Activated naive CD4-positive, alpha-beta T cell treated with anti-CD3 and anti-CD28 coated beads, Interleukin-2, amount 50 U/mL, for 72 hours (primary cell): ENCODE measurements around the gene BRAT1. TPM values are rescaled to one million over a fixed set of nuclear protein-coding genes. Genes with fewer than 3 reads are reported as not detected.
A peak's percentile ranks its signal among the peaks of the same experiment; 100 is the strongest.

ENCODE experiments used
- ATAC-seq, 2 donors: fragments of 150-1000 bp; cut with Tn5 transposase; 2 replicates each; pipeline ENCODE4 v1.10.0; 2021; ENCODE audit warnings: mild to moderate bottlenecking in 2 of 2, moderate library complexity in 2 of 2
- DNase-seq, 2 donors: peaks; one replicate each; pipeline ENCODE4 v3.0.0; 2021 to 2022; ENCODE audit warnings: low spot score in 2 of 2
- H3K27ac Mint-ChIP-seq, 2 donors: one replicate each; pipeline ENCODE4 v1.8.0; 2022; ENCODE audit warnings: mild to moderate bottlenecking in 2 of 2, mixed read lengths in 2 of 2
- H3K36me3 Mint-ChIP-seq, 2 donors: one replicate each; pipeline ENCODE4 v1.8.0; 2022; ENCODE audit warnings: mixed read lengths in 2 of 2
- H3K9me3 Mint-ChIP-seq, 2 donors: one replicate each; pipeline ENCODE4 v1.8.0; 2022; ENCODE audit warnings: mixed read lengths in 2 of 2
- total RNA-seq, 2 donors: library from RNA; stranded (reverse); gene quantifications; one replicate each; pipeline ENCODE4 v1.2.3, GENCODE V29; 2022

The BRAT1 gene
- total RNA-seq, 2 donors from 2014 or later = 26.5 to 37.5 TPM

DNA sequence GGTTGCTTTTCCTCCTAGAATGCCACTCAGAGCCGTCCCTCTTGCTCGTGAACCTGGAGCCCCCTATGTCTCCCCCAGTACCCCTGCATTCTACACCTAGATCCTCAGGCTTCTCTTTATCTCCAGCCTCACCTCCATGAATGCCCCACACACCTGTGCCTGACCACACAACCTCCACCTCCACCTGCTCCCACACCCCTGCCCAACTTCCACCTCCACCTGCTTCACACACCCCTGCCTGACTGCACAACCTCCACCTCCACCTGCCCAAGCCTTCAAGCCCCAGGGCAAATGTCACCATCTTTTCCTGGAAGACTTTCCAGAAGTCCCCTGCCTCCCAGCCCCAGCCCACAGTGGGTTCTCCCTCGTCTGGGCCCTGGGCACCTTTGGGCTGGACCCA is 42.6 kb downstream of the BRAT1 start:
- no peak for ATAC-seq
- Mint-ChIP-seq H3K9me3 (no peaks in the 10 kb centered on the region), H3K36me3 (no peaks in the 10 kb centered on the region), H3K27ac (peak overlapping the region in 1 of 2 donors; percentile 86)
- no peak for DNase-seq

DNA sequence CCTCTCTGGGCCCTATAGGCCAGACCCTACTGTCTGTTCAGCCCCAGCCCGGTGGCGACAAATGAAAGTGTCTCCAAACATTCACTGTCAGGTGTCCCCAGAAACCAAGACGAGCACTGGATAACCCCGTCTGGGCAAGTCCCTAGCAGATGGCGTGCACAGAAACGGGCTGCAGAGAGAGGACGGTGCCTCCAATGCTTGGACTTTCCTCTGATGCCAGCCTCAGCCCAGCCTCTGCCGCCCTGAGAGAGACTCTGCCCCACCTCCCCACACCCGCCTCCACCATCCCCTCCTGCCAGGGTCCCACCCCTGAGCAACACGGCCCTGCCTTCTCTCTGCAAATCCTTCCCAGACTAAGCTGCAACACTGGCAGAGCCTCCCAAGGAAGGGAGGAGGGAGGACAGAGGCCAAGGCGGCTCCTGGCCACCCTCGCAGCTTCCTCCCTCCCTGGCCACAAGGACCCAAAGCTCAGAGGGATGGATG is 43.1 kb downstream of the BRAT1 start:
- no peak for DNase-seq

GRCh38 chr7:2511769-2512168 is 43.6 kb downstream of the BRAT1 start:
- H3K27ac Mint-ChIP-seq = peak overlapping the region; percentile 79 to 86
- no peaks in the 10 kb centered on the region for H3K36me3 Mint-ChIP-seq

More for the DNA sequence above, 43.1 kb downstream of the BRAT1 start:
- Mint-ChIP-seq H3K27ac (peak overlapping the region; percentile 79 to 86), H3K9me3 (no peaks in the 10 kb centered on the region), H3K36me3 (no peaks in the 10 kb centered on the region)
- no peak for ATAC-seq

GRCh38 chr7:2510909-2511768 is 44.2 kb downstream of the BRAT1 start:
- ATAC-seq (peak; percentile 37 to 76), DNase-seq (no peak)
- Mint-ChIP-seq H3K27ac (peak overlapping the region in 1 of 2 donors; percentile 86), H3K36me3 (no peaks in the 10 kb centered on the region), H3K9me3 (no peaks in the 10 kb centered on the region)

More at GRCh38 chr7:2511769-2512168, 43.6 kb downstream of the BRAT1 start:
- no peak for DNase-seq
- no peaks in the 10 kb centered on the region for H3K9me3 Mint-ChIP-seq
- no peak for ATAC-seq

DNA sequence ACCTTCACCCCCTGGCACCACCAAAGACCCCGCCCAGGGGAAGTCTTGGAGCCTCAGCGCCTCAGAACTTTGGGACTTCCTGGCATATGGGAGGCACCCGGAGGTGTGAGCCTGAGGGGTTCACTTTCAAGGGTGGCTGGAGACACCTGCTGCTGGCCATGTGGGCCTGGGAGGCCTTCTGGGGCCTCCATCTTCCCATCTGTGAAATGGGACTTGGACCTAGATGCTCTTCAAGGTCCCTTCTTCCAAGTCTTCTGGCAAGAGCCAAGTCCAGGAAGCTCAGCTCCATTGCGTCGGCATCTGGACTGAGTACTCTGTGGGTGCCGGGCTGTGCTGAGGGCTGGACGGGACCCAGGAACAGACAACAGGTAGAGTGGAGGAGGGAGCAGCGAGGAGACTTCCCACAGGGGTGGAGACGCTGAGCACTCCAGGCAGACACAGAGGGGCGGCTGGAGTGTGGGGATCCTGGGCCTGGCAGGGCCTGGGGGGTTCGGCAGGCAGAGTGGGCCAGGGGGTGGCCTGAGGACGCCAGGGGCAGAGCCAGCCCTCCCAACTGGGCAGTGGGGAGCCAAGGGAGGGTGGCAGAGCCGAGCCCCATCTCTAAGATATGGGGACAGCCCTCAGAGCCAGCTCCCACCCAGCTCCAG is 45.1 kb downstream of the BRAT1 start:
- Mint-ChIP-seq H3K9me3 (no peaks in the 10 kb centered on the region), H3K27ac (peak overlapping the region; percentile 86 to 95), H3K36me3 (no peaks in the 10 kb centered on the region)
- ATAC-seq (no peak), DNase-seq (no peak)

DNA sequence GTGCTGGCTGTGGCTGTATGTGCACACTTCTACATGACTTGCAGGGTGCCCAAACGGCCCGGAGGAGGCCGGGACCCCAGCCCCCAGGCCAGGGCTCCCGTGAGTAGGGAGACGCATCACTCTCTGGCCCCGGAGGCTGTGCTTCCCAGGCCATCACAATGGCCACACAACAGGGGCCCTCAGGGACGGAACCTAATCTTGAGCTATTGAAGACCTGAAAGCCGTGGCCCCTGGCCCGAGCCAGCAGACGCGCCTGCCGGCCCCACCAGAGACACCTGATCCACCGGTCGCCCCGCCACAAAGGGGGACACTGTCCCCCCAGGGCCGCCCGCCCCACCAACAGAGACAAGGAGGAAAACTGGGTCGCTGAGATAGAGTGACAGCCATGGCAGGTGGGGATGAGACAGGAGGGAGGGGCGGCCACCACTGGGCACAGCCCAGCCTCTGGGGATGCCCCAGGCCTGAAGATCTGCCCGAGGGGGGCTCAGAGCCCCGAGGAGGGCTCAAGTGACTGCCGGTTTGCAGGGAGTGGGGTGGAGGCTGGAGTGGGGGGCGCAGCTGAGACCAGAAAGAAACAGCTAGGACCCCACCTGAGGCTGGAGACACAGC is 45.9 kb downstream of the BRAT1 start:
- DNase-seq (no peak), ATAC-seq (no peak)
- Mint-ChIP-seq H3K36me3 (no peaks in the 10 kb centered on the region), H3K9me3 (no peaks in the 10 kb centered on the region), H3K27ac (peak overlapping the region in 1 of 2 donors; percentile 86)

DNA sequence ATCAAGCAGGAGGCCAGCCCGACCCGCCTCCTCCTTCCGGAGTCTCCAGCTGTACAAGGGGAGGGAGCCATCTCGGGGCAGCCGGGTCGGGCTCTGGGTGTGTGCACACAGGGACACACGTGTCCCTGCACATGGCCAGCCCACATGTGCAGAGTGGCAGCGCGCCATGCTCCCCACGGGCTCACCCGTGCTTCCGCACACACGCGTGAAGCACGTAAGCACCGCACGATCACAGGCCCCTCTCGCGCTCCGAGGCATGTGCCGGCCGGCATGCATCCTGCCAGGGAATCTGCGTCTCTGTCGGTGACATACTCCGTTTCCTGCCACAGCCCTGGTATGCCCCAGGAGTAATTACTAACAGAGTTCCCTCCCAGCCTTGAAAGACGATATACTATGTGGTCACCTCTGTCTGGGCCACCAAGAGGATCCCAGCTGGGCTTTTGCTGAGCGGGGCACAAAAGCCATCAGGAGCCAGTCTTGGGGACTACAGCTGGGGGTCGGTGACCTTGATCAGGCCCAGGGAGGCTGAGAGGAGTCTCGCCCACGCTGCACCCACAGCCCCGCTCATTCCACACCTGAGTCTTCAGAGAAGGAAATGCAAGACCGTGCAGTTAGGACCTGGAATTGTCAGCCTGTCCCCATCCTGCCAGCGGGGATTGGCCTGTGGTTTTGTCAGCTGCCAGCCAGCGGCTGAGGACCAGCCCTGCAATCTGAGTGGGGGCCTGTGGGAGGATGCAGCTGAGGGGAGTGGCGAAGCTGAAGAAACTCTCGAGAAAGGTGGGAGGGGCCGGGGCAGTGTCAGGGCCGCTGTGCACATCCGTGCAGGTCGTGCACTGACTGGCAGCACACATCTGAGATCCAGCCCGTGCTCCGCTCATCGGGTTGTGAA is 46.8 kb downstream of the BRAT1 start:
- Mint-ChIP-seq H3K9me3 (no peaks in the 10 kb centered on the region), H3K27ac (peak overlapping the region; percentile 14 to 86), H3K36me3 (no peaks in the 10 kb centered on the region)
- peak in 1 of 2 donors; percentile 71 for DNase-seq
- ATAC-seq = peak; percentile 65 to 82

GRCh38 chr7:2507917-2508306 is 47.4 kb downstream of the BRAT1 start:
- Mint-ChIP-seq H3K36me3 (no peaks in the 10 kb centered on the region), H3K9me3 (no peaks in the 10 kb centered on the region), H3K27ac (peak overlapping the region in 1 of 2 donors; percentile 86)
- no peak for DNase-seq
- ATAC-seq = no peak

DNA sequence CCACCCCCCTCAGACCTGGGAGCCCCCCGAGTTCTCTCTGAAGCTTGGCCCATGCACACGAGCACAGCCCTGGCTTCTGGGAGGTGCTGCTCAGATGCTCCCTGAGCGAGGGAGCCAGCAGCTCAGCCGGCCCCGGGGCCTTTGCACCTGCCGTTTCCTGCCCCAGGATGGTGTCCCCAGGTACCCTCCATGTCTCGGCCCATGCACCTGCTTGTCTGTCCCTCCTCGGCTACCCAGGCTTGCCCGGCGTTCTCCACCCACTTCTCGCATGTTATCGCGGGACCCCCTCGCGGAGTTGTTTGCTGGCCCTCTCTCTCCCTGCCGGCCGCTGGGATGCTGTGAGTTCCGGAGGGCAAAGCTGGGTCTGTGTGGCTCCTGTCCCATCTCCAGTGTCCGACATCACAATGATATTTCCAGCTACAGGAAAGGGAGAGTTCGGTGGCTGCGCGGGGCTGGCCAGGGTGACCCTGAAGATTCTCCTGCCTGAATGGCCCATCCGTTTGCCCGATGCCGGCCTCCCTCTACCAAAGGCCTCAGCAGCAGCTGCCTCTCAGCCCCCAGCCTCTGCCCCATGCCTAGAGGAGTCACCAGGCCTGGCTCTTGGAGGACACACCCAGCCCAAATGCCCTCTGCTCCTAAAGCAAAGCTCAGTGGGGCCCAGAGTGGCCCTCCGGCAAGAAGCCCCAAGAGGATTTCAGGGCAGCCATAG is 48.0 kb downstream of the BRAT1 start:
- Mint-ChIP-seq H3K9me3 (no peaks in the 10 kb centered on the region), H3K36me3 (no peaks in the 10 kb centered on the region), H3K27ac (no peak overlapping the region)
- no peak for ATAC-seq
- no peak for DNase-seq

- H3K9me3 Mint-ChIP-seq = no peaks in the 10 kb centered on the region
- H3K36me3 Mint-ChIP-seq = no peaks in the 10 kb centered on the region
- ATAC-seq (no peak), DNase-seq (no peak)
- H3K27ac Mint-ChIP-seq = no peak overlapping the region
These were observed 49.9 kb downstream of the BRAT1 start for GRCh38 chr7:2505401-2505800.

DNA sequence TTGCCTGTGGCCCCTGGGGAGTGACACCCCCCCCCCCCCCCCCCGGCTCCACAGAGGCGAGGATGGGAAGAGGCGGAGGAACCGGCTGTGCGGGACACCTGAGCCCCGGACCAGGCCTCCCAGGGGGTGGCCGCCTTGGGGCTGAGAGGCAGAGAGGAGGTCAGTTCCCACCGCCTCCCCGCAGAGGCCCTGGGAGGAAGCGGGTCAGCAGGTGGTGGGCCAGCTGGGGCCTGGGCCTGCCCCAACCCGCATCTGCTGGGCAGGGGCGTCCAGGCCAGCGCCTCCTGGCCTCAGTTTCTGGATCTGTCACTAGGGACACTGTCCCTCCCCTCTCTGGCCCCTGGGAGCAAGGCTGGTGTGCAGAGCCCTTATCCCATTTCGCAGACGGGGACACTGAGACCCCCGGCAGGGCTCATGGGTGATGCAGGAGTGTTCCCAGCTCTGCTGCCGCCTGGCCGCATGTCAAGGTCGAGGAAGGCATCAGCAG is 50.4 kb downstream of the BRAT1 start:
- no peak for ATAC-seq
- no peak for DNase-seq
- Mint-ChIP-seq H3K27ac (no peak overlapping the region), H3K9me3 (no peaks in the 10 kb centered on the region), H3K36me3 (no peaks in the 10 kb centered on the region)

- DNase-seq = no peak
- no peak for ATAC-seq
- H3K27ac Mint-ChIP-seq = peak overlapping the region in 1 of 2 donors; percentile 74
- no peaks in the 10 kb centered on the region for H3K9me3 Mint-ChIP-seq
- no peaks in the 10 kb centered on the region for H3K36me3 Mint-ChIP-seq
These were observed 51.0 kb downstream of the BRAT1 start for GRCh38 chr7:2504128-2504888.

- no peaks in the 10 kb centered on the region for H3K36me3 Mint-ChIP-seq
- peak overlapping the region in 1 of 2 donors; percentile 74 for H3K27ac Mint-ChIP-seq
- no peaks in the 10 kb centered on the region for H3K9me3 Mint-ChIP-seq
- DNase-seq = no peak
- ATAC-seq = no peak
These were observed 52.0 kb downstream of the BRAT1 start for GRCh38 chr7:2503056-2503941.

GRCh38 chr7:2502647-2502966 is 52.7 kb downstream of the BRAT1 start:
- Mint-ChIP-seq H3K36me3 (no peaks in the 10 kb centered on the region), H3K27ac (no peak overlapping the region), H3K9me3 (no peaks in the 10 kb centered on the region)
- ATAC-seq (no peak), DNase-seq (no peak)
